ENCODE results near the gene DGKB.

- TF ChIP-seq CTCF (IDR thresholded peaks at IDR 0.05; ENCODE audit: low read length) (no peak), EZH2 (optimal IDR thresholded peaks at IDR 0.05; ENCODE audit: low read depth, low read length) (no peak)
Observed at GRCh38 chr7:14551310-14551709, 351.2 kb downstream of the DGKB start.

Measured in MM.1S (cell line).